ENCODE results near the gene MYO18B. TPM values are rescaled to one million over a fixed set of nuclear protein-coding genes. Genes with fewer than 3 reads are reported as not detected.

MYO18B gene
- total RNA-seq, 1 donor from 2014 or later, result 0.07 TPM

DNA sequence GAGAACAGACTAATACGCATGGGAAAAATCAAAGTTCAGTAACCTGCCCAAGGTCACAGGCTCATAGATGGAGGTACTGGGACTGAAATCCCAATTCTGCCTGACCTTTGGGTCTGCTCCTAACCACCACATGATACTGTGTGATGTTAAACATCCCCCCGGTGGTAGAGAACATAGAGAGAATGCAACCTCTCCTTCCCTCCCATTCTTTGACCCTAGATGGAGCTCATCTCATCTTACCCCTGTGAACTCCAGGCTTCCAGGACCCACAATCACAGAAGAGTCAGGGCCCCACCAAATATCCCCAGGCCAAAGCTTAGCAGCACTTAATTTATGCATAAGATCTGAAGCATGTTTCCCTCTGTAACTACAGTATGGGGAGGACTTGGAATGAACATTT is 198.5 kb downstream of the MYO18B start:
- H4K20me1 ChIP-seq (ENCODE audit: insufficient read depth, low read length), result no peaks in the 10 kb centered on the region
- H3K27me3 ChIP-seq (ENCODE audit: insufficient read depth, low read length), result no peaks in the 10 kb centered on the region
- no peak overlapping the region for H3K4me2 ChIP-seq (ENCODE audit: low read length)
- no peaks in the 10 kb centered on the region for H3K36me3 ChIP-seq (ENCODE audit: insufficient read depth, low read length)
- no peak overlapping the region for H3K4me3 ChIP-seq (ENCODE audit: insufficient read depth, low read depth, low read length)
- Mint-ChIP-seq H3K4me3 (ENCODE audit: unreplicated experiment) (no peak overlapping the region), H3K4me1 (ENCODE audit: low read depth, unreplicated experiment) (no peaks in the 10 kb centered on the region), H3K36me3 (ENCODE audit: low read depth, unreplicated experiment) (no peaks in the 10 kb centered on the region), H3K27ac (ENCODE audit: unreplicated experiment) (no peak overlapping the region), H3K27me3 (ENCODE audit: low read depth, unreplicated experiment) (peaks cover 17% of the 10 kb centered on the region), H3K9me3 (ENCODE audit: unreplicated experiment) (no peaks in the 10 kb centered on the region)
- no peak overlapping the region for H3K27ac ChIP-seq (ENCODE audit: low read depth, low read length)
- no peak for FAIRE-seq
- H3K9ac ChIP-seq (ENCODE audit: low read length), result no peak overlapping the region
- no peak for DNase-seq (ENCODE audit: low read depth)
- H3K79me2 ChIP-seq (ENCODE audit: insufficient read depth, low read length), result no peaks in the 10 kb centered on the region
- TF ChIP-seq, protein P1, sequence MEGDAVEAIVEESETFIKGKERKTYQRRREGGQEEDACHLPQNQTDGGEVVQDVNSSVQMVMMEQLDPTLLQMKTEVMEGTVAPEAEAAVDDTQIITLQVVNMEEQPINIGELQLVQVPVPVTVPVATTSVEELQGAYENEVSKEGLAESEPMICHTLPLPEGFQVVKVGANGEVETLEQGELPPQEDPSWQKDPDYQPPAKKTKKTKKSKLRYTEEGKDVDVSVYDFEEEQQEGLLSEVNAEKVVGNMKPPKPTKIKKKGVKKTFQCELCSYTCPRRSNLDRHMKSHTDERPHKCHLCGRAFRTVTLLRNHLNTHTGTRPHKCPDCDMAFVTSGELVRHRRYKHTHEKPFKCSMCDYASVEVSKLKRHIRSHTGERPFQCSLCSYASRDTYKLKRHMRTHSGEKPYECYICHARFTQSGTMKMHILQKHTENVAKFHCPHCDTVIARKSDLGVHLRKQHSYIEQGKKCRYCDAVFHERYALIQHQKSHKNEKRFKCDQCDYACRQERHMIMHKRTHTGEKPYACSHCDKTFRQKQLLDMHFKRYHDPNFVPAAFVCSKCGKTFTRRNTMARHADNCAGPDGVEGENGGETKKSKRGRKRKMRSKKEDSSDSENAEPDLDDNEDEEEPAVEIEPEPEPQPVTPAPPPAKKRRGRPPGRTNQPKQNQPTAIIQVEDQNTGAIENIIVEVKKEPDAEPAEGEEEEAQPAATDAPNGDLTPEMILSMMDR (IDR thresholded peaks at IDR 0.05; ENCODE audit: insufficient read depth, low read depth, low read length), result no peak
- TF ChIP-seq EZH2 (IDR thresholded peaks at IDR 0.05; ENCODE audit: insufficient read depth, low read length), result no peak
- no peaks in the 10 kb centered on the region for H3K9me3 ChIP-seq (ENCODE audit: insufficient read depth, low read depth, low read length)
- no peak overlapping the region for H2AFZ ChIP-seq (ENCODE audit: low read depth, low read length)
- no peaks in the 10 kb centered on the region for H3K4me1 ChIP-seq (ENCODE audit: insufficient read depth, low read length)

GRCh38 chr22:25941365-25941960 is 199.5 kb downstream of the MYO18B start:
- no peaks in the 10 kb centered on the region for H3K79me2 ChIP-seq (ENCODE audit: insufficient read depth, low read length)

More at GRCh38 chr22:25941365-25941960, 199.5 kb downstream of the MYO18B start:
- Histone ChIP-seq H3K9ac (ENCODE audit: low read length) (no peak overlapping the region), H4K20me1 (ENCODE audit: insufficient read depth, low read length) (no peaks in the 10 kb centered on the region), H3K9me3 (ENCODE audit: insufficient read depth, low read depth, low read length) (no peaks in the 10 kb centered on the region), H3K4me1 (ENCODE audit: insufficient read depth, low read length) (no peaks in the 10 kb centered on the region), H3K4me2 (ENCODE audit: low read length) (no peak overlapping the region), H3K4me3 (ENCODE audit: insufficient read depth, low read depth, low read length) (no peak overlapping the region), H3K27ac (ENCODE audit: low read depth, low read length) (no peak overlapping the region), H2AFZ (ENCODE audit: low read depth, low read length) (no peak overlapping the region), H3K36me3 (ENCODE audit: insufficient read depth, low read length) (no peaks in the 10 kb centered on the region), H3K27me3 (ENCODE audit: insufficient read depth, low read length) (no peaks in the 10 kb centered on the region)
- no peak for TF ChIP-seq EZH2 (IDR thresholded peaks at IDR 0.05; ENCODE audit: insufficient read depth, low read length)
- TF ChIP-seq, protein P1 (IDR thresholded peaks at IDR 0.05; ENCODE audit: insufficient read depth, low read depth, low read length), result no peak
- FAIRE-seq, result no peak
- Mint-ChIP-seq H3K4me3 (ENCODE audit: unreplicated experiment) (no peak overlapping the region), H3K27me3 (ENCODE audit: low read depth, unreplicated experiment) (peaks cover 15% of the 10 kb centered on the region), H3K36me3 (ENCODE audit: low read depth, unreplicated experiment) (no peaks in the 10 kb centered on the region), H3K4me1 (ENCODE audit: low read depth, unreplicated experiment) (no peaks in the 10 kb centered on the region), H3K9me3 (ENCODE audit: unreplicated experiment) (no peaks in the 10 kb centered on the region), H3K27ac (ENCODE audit: unreplicated experiment) (no peak overlapping the region)
- DNase-seq (ENCODE audit: low read depth), result no peak

All from astrocyte (in vitro differentiated cells and primary cell).